Cardiac muscle cell (in vitro differentiated cells and primary cell): ENCODE results near the gene UBE3A. TPM values are rescaled to one million over a fixed set of nuclear protein-coding genes. Genes with fewer than 3 reads are reported as not detected.
A peak's percentile ranks its signal among the peaks of the same experiment; 100 is the strongest.

Experiments
- DNase-seq, 2 donors: peaks; one replicate each; pipeline versions ENCODE4 v3.0.0 to v3.0.0-alpha.2; 2010 to 2017; ENCODE audit warnings: low read depth in 1 of 2, low spot score in 1 of 2
- H3K27ac ChIP-seq: fragments of 200-600 bp; sonication (generic); 2 replicates; pipeline ENCODE4 v1.5.1; 2016
- H3K27me3 ChIP-seq: fragments of 200-600 bp; sonication (generic); 2 replicates; pipeline ENCODE4 v1.6.0; 2016; ENCODE audit warnings: control low read depth
- H3K36me3 ChIP-seq: fragments of 200-600 bp; sonication (generic); 2 replicates; pipeline ENCODE4 v1.5.1; 2016; ENCODE audit warnings: control low read depth
- H3K4me1 ChIP-seq: fragments of 200-600 bp; sonication (generic); 2 replicates; pipeline ENCODE4 v1.8.1; 2017; ENCODE audit warnings: low read depth, mild to moderate bottlenecking, mixed run types
- H3K4me3 ChIP-seq: fragments of 200-600 bp; sonication (generic); 2 replicates; pipeline ENCODE4 v1.5.1; 2016; ENCODE audit warnings: mild to moderate bottlenecking
- H3K9me3 ChIP-seq: fragments of 200-600 bp; sonication (generic); 2 replicates; pipeline ENCODE4 v1.5.1; 2017; ENCODE audit warnings: low read depth, mild to moderate bottlenecking, control low read depth
- polyA plus RNA-seq: library from polyadenylated mRNA; unstranded; fragments of >200 nt; fragmentation: Nextera tagmentation; extraction: Ambion mirVana; gene quantifications from 2 replicates; pipeline ENCODE4 v1.2.1, GENCODE V29; 2016
- total RNA-seq: library from RNA; depleted of rRNA; stranded (reverse); fragments of >200 nt; gene quantifications from 2 replicates; pipeline ENCODE4 v1.2.3, GENCODE V29; 2016
- TF ChIP-seq, protein P1 (sequence below): IDR thresholded peaks from 2 replicates; pipeline ENCODE4 v1.5.1; 2012; ENCODE audit warnings: low read depth, mild to moderate bottlenecking, low read length

Gene UBE3A
- total and polyA plus RNA-seq, 2 experiments from 2014 or later: 92.2 to 96.2 TPM

DNA sequence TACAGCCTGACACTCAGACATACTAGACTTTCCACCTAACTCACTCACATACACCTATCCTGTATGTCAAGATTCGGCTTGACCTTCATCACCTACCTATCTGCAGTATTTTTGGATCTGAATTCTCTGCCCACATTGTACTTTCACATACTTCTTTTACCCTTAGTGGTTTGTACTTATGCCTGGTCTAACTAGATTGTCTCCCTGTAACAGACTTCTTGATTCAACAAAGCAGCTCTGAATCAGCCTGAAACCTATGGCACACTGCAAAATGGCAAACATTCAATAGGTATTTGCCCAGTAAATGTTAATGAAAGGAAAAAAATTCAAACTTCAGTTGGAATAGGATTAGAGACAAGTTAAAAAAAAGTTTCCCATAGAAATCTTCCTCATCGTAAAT lies 106.5 kb downstream of the UBE3A start:
- Histone ChIP-seq H3K27ac (peak overlapping the region; percentile 1), H3K9me3 (no peaks in the 10 kb centered on the region), H3K27me3 (no peaks in the 10 kb centered on the region), H3K4me3 (no peak overlapping the region), H3K4me1 (no peaks in the 10 kb centered on the region), H3K36me3 (peaks cover 5% of the 10 kb centered on the region)
- TF ChIP-seq, protein P1, sequence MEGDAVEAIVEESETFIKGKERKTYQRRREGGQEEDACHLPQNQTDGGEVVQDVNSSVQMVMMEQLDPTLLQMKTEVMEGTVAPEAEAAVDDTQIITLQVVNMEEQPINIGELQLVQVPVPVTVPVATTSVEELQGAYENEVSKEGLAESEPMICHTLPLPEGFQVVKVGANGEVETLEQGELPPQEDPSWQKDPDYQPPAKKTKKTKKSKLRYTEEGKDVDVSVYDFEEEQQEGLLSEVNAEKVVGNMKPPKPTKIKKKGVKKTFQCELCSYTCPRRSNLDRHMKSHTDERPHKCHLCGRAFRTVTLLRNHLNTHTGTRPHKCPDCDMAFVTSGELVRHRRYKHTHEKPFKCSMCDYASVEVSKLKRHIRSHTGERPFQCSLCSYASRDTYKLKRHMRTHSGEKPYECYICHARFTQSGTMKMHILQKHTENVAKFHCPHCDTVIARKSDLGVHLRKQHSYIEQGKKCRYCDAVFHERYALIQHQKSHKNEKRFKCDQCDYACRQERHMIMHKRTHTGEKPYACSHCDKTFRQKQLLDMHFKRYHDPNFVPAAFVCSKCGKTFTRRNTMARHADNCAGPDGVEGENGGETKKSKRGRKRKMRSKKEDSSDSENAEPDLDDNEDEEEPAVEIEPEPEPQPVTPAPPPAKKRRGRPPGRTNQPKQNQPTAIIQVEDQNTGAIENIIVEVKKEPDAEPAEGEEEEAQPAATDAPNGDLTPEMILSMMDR: no peak
- no peak for DNase-seq

GRCh38 chr15:25331860-25332259 lies 107.0 kb downstream of the UBE3A start:
- no peak for DNase-seq
- Histone ChIP-seq H3K4me1 (no peaks in the 10 kb centered on the region), H3K27ac (peak overlapping the region; percentile 1), H3K27me3 (no peaks in the 10 kb centered on the region), H3K4me3 (no peak overlapping the region), H3K36me3 (peaks cover 4% of the 10 kb centered on the region), H3K9me3 (no peaks in the 10 kb centered on the region)
- TF ChIP-seq, protein P1: no peak

DNA sequence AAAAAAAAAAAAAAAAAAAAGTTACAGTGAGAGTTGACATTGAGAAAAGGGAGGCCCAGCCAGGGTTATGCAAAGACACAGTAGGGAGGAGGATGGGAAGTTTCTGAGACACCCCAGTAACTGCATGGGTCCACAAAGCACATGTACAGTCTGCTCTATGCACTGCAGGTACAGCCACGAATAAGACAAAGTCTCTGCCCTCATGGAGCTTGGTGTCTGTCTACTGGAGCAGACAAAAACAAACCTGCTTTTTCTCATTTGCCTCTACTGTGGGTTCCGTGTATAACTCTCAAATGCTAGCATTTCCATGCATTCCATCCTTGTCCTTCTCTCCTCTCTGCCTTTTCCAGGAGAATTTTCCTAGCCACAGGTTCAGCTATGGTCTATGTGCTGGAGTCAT lies 107.4 kb downstream of the UBE3A start:
- Histone ChIP-seq H3K27ac (no peak overlapping the region), H3K9me3 (no peaks in the 10 kb centered on the region), H3K27me3 (no peaks in the 10 kb centered on the region), H3K36me3 (peaks cover under 1% of the 10 kb centered on the region), H3K4me3 (no peak overlapping the region), H3K4me1 (no peaks in the 10 kb centered on the region)
- no peak for DNase-seq
- TF ChIP-seq, protein P1: no peak

DNA sequence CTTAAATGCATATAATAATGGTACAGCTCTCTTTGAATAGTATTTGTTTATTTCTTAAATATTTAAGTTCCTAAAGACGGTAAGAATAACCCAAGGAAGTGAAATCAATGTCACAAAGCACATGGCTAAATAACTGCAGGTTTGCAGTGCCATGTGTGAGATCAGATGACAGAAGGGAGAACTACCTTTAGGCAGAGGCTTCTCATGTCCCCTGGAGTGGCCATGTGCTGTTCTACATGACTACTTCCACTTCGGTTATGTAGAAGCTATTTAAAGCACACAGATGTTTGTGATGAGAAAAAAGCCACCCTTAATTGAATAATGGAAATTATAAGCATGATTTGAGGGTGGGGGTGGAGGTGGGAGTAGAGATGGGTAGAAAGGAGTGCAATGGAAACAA lies 109.1 kb downstream of the UBE3A start:
- Histone ChIP-seq H3K9me3 (no peaks in the 10 kb centered on the region), H3K27ac (no peak overlapping the region), H3K27me3 (no peaks in the 10 kb centered on the region), H3K36me3 (no peaks in the 10 kb centered on the region), H3K4me1 (no peaks in the 10 kb centered on the region), H3K4me3 (no peak overlapping the region)
- TF ChIP-seq, protein P1: no peak
- no peak for DNase-seq

DNA sequence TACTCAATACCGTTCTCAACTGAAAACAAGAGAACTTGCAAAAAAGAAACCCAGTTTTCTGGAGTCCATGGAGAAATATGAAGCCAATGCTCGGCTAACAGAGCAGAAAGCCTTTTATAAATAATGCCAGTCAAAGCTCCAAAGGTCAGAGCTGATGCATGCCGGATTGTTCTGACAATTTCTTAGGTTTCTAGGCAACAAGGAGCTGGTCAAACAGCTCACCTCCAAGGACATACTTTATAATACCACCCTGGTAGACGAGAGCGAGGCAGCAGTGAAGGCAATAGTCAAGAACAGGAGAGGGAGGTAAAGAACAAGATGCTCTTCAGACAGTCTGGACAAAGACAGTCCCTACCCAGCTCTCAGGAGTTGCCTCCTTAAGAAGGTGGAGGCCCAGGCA lies 111.1 kb downstream of the UBE3A start:
- Histone ChIP-seq H3K4me3 (no peak overlapping the region), H3K9me3 (no peaks in the 10 kb centered on the region), H3K4me1 (no peaks in the 10 kb centered on the region), H3K27ac (no peak overlapping the region), H3K27me3 (no peaks in the 10 kb centered on the region), H3K36me3 (no peaks in the 10 kb centered on the region)
- TF ChIP-seq, protein P1: no peak
- DNase-seq: no peak

GRCh38 chr15:25325187-25325586 lies 113.6 kb downstream of the UBE3A start:
- Histone ChIP-seq H3K27me3 (no peaks in the 10 kb centered on the region), H3K4me3 (no peak overlapping the region), H3K4me1 (no peaks in the 10 kb centered on the region), H3K9me3 (no peaks in the 10 kb centered on the region), H3K27ac (no peak overlapping the region), H3K36me3 (no peaks in the 10 kb centered on the region)
- no peak for DNase-seq
- TF ChIP-seq, protein P1: no peak
